Measurements from ENCODE around the gene TMEFF1. TPM values are rescaled to one million over a fixed set of nuclear protein-coding genes. Genes with fewer than 3 reads are reported as not detected.
"Not testable (repeated sequence)": the region's sequence is repeated elsewhere in the genome, so short reads cannot be mapped to it uniquely, and the experiment has no call there.

TMEFF1 gene
- total and polyA plus RNA-seq, 4 donors, result 0.01 to 0.77 (median 0.71) TPM; not detected in 1

DNA sequence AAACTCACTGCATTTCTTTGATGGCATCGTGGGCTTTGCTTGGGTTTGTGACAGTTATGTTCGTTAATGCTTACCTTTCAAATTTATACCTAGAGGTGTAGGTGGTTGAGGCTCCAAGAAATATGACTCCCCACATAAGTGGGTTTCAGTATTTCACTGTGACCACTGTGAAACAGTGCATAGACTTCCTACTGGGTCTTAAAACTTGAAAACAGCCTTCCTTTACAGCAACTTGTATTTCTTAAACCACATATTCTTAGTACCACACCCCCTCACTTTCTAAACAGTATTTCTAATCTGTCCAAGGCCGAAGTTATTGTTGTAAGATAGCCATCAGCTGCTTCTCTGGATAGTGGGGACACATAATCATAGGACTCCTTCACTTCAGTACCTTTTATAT, 48.3 kb downstream of the TMEFF1 start:
- no peaks in the 10 kb centered on the region for H3K9me3 ChIP-seq (ENCODE audit: control insufficient read depth in 4 of 4, insufficient read depth in 3 of 4, low read length in 3 of 4)
- H3K9ac ChIP-seq (ENCODE audit: insufficient read depth in 1 of 2, low read length in 2 of 2), result no peak overlapping the region
- no peak overlapping the region for H3K4me3 ChIP-seq
- H3K36me3 ChIP-seq (ENCODE audit: control insufficient read depth in 4 of 4, insufficient read depth in 4 of 4, low read length in 4 of 4), result no peaks in the 10 kb centered on the region
- no peaks in the 10 kb centered on the region for H3K27me3 ChIP-seq (ENCODE audit: control insufficient read depth in 3 of 3, insufficient read depth in 3 of 3, low read length in 2 of 3)
- H3K27ac ChIP-seq (ENCODE audit: low read depth in 1 of 2, low read length in 1 of 2), result no peak overlapping the region
- no peak for ATAC-seq (ENCODE audit: insufficient read depth, low FRiP score)
- whole genome bisulfite sequencing, 2 donors, result 70 to 74% methylated on average over 3 of the region's 3 CpGs
- TF ChIP-seq CTCF (IDR thresholded peaks at IDR 0.05; ENCODE audit: control extremely low read depth, extremely low read depth), result no peak
- no peak for DNase-seq
- H3K4me1 ChIP-seq (ENCODE audit: control insufficient read depth in 5 of 5, insufficient read depth in 5 of 5, low read length in 5 of 5), result no peaks in the 10 kb centered on the region

GRCh38 chr9:100525563-100525962, 52.6 kb downstream of the TMEFF1 start:
- H3K9ac ChIP-seq (ENCODE audit: insufficient read depth in 1 of 2, low read length in 2 of 2), result no peak overlapping the region
- H3K9me3 ChIP-seq (ENCODE audit: control insufficient read depth in 4 of 4, insufficient read depth in 3 of 4, low read length in 3 of 4), result no peaks in the 10 kb centered on the region
- H3K27ac ChIP-seq (ENCODE audit: low read depth in 1 of 2, low read length in 1 of 2), result no peak overlapping the region
- TF ChIP-seq CTCF (IDR thresholded peaks at IDR 0.05; ENCODE audit: control extremely low read depth, extremely low read depth), result no peak
- no peaks in the 10 kb centered on the region for H3K36me3 ChIP-seq (ENCODE audit: control insufficient read depth in 4 of 4, insufficient read depth in 4 of 4, low read length in 4 of 4)
- no peak overlapping the region for H3K4me3 ChIP-seq
- no peaks in the 10 kb centered on the region for H3K27me3 ChIP-seq (ENCODE audit: control insufficient read depth in 3 of 3, insufficient read depth in 3 of 3, low read length in 2 of 3)
- ATAC-seq (ENCODE audit: insufficient read depth, low FRiP score) (no peak), DNase-seq (no peak)
- no peaks in the 10 kb centered on the region for H3K4me1 ChIP-seq (ENCODE audit: control insufficient read depth in 5 of 5, insufficient read depth in 5 of 5, low read length in 5 of 5)
- WGBS, 2 donors, result 95 to 96% methylated on average over 2 of the region's 2 CpGs

GRCh38 chr9:100527180-100527794, 54.3 kb downstream of the TMEFF1 start:
- not testable (repeated sequence) for H3K36me3 ChIP-seq (ENCODE audit: control insufficient read depth in 4 of 4, insufficient read depth in 4 of 4, low read length in 4 of 4); H3K9ac ChIP-seq (ENCODE audit: insufficient read depth in 1 of 2, low read length in 2 of 2); H3K9me3 ChIP-seq (ENCODE audit: control insufficient read depth in 4 of 4, insufficient read depth in 3 of 4, low read length in 3 of 4); H3K27ac ChIP-seq (ENCODE audit: low read depth in 1 of 2, low read length in 1 of 2); H3K4me3 ChIP-seq; H3K4me1 ChIP-seq (ENCODE audit: control insufficient read depth in 5 of 5, insufficient read depth in 5 of 5, low read length in 5 of 5); H3K27me3 ChIP-seq (ENCODE audit: control insufficient read depth in 3 of 3, insufficient read depth in 3 of 3, low read length in 2 of 3); ATAC-seq (ENCODE audit: insufficient read depth, low FRiP score); DNase-seq
- 94 to 95% methylated on average over 27 to 30 of the region's 30 CpGs for WGBS, 2 donors

GRCh38 chr9:100534401-100534800, 61.5 kb downstream of the TMEFF1 start:
- Histone ChIP-seq H3K27me3 (ENCODE audit: control insufficient read depth in 3 of 3, insufficient read depth in 3 of 3, low read length in 2 of 3) (no peaks in the 10 kb centered on the region), H3K36me3 (ENCODE audit: control insufficient read depth in 4 of 4, insufficient read depth in 4 of 4, low read length in 4 of 4) (no peaks in the 10 kb centered on the region), H3K27ac (ENCODE audit: low read depth in 1 of 2, low read length in 1 of 2) (no peak overlapping the region), H3K4me1 (ENCODE audit: control insufficient read depth in 5 of 5, insufficient read depth in 5 of 5, low read length in 5 of 5) (no peaks in the 10 kb centered on the region), H3K9ac (ENCODE audit: insufficient read depth in 1 of 2, low read length in 2 of 2) (no peak overlapping the region), H3K4me3 (no peak overlapping the region), H3K9me3 (ENCODE audit: control insufficient read depth in 4 of 4, insufficient read depth in 3 of 4, low read length in 3 of 4) (no peaks in the 10 kb centered on the region)
- 90 to 91% methylated on average over 4 of the region's 4 CpGs for WGBS, 2 donors
- no peak for DNase-seq
- ATAC-seq (ENCODE audit: insufficient read depth, low FRiP score), result no peak
- no peak for TF ChIP-seq CTCF (IDR thresholded peaks at IDR 0.05; ENCODE audit: control extremely low read depth, extremely low read depth)
